ENCODE data around the gene MLC1. TPM values are rescaled to one million over a fixed set of nuclear protein-coding genes. Genes with fewer than 3 reads are reported as not detected.

Gene MLC1
- total RNA-seq, 1 experiment from 2014 or later, result not detected

- no peaks in the 10 kb centered on the region for H3K36me3 ChIP-seq (ENCODE audit: control insufficient read depth, insufficient read depth, low read length)
- ChIA-PET POLR2A (no interaction called here), CTCF (no interaction called here)
- H3K9me3 ChIP-seq (ENCODE audit: control insufficient read depth, insufficient read depth, low read depth, low read length), result no peaks in the 10 kb centered on the region
- H3K4me3 ChIP-seq (ENCODE audit: low read depth in 2 of 2, low read length in 2 of 2), result no peak overlapping the region
- BruUV-seq (replicated peaks), result no TSS peak
- no peak overlapping the region for H3K27ac ChIP-seq (ENCODE audit: low read length)
- TF ChIP-seq POLR2AphosphoS5 (IDR thresholded peaks at IDR 0.05; ENCODE audit: low read depth, low read length) (no peak), CTCF (IDR thresholded peaks at IDR 0.05) (no peak), TCF7L2 (IDR thresholded peaks at IDR 0.05; ENCODE audit: low read depth, low read length) (no peak), SIN3A (IDR thresholded peaks at IDR 0.05; ENCODE audit: borderline replicate concordance, insufficient read depth, low read depth, low read length) (no peak), REST (IDR thresholded peaks at IDR 0.05; ENCODE audit: insufficient read depth in 1 of 2, low read depth in 2 of 2, low read length in 1 of 2) (no peak)
- H3K4me1 ChIP-seq (ENCODE audit: control insufficient read depth, insufficient read depth, low read length), result no peaks in the 10 kb centered on the region
- intact Hi-C loops (cut with micrococcal nuclease; ENCODE audit: unreplicated experiment), result no loop called here
- no peaks in the 10 kb centered on the region for H3K27me3 ChIP-seq (ENCODE audit: control insufficient read depth, insufficient read depth, low read length)
- ATAC-seq, result peak; percentile 52; the same call in 1 of the 2 replicates
- in situ Hi-C loops (cut with HindIII; ENCODE audit: low pct_unique_long_range_greater_than_20kb, low sequenced_read_pairs), result no loop called here
- no peak for DNase-seq (ENCODE audit: low read depth, low spot score)
Measured at GRCh38 chr22:50058906-50059880, 26.0 kb downstream of the MLC1 start.

- POLR2A ChIA-PET, result no interaction called here
- no peaks in the 10 kb centered on the region for H3K4me1 ChIP-seq (ENCODE audit: control insufficient read depth, insufficient read depth, low read length)
- intact Hi-C loops (cut with micrococcal nuclease; ENCODE audit: unreplicated experiment), result no loop called here
- H3K9me3 ChIP-seq (ENCODE audit: control insufficient read depth, insufficient read depth, low read depth, low read length), result no peaks in the 10 kb centered on the region
- BruUV-seq (replicated peaks), result no TSS peak
- no peak within 1 kb of the TSS for H3K27ac ChIP-seq (ENCODE audit: low read length)
- H3K27me3 ChIP-seq (ENCODE audit: control insufficient read depth, insufficient read depth, low read length), result no peaks in the 10 kb centered on the region
- in situ Hi-C loops (cut with HindIII; ENCODE audit: low pct_unique_long_range_greater_than_20kb, low sequenced_read_pairs), result no loop called here
- H3K36me3 ChIP-seq (ENCODE audit: control insufficient read depth, insufficient read depth, low read length), result no peaks in the 10 kb centered on the region
- no peak for TF ChIP-seq SIN3A (IDR thresholded peaks at IDR 0.05; ENCODE audit: borderline replicate concordance, insufficient read depth, low read depth, low read length)
- no peak for TF ChIP-seq POLR2AphosphoS5 (IDR thresholded peaks at IDR 0.05; ENCODE audit: low read depth, low read length)
- no peak for TF ChIP-seq TCF7L2 (IDR thresholded peaks at IDR 0.05; ENCODE audit: low read depth, low read length)
- TF ChIP-seq CTCF (IDR thresholded peaks at IDR 0.05), result no peak
- no peak for DNase-seq (ENCODE audit: low read depth, low spot score)
- ATAC-seq, result no peak
- H3K4me3 ChIP-seq (ENCODE audit: low read depth in 2 of 2, low read length in 2 of 2), result no peak within 1 kb of the TSS
- CTCF ChIA-PET, result no interaction called here
Measured at GRCh38 chr22:50058061-50058905, 26.9 kb downstream of the MLC1 start, which contains the start of gene TTLL8. Gene TTLL8, minus strand, starts transcription at chr22:50058298.
